Measurements from ENCODE around the gene NTRK3. TPM values are rescaled to one million over a fixed set of nuclear protein-coding genes. Genes with fewer than 3 reads are reported as not detected.
A peak's percentile ranks its signal among the peaks of the same experiment; 100 is the strongest.

NTRK3 gene
- total and polyA plus RNA-seq, 3 donors from 2014 or later = 10.7 to 40.6 (median 24.6) TPM

- intact Hi-C loops (cut with DNase I; ENCODE audit: low total_unique reads) = no loop called here
- Histone ChIP-seq H3K36me3 (ENCODE audit: low read depth, missing control alignments) (no peaks in the 10 kb centered on the region), H3K9me3 (no peaks in the 10 kb centered on the region), H3K27ac (no peak overlapping the region), H3K4me3 (no peak overlapping the region), H3K27me3 (no peaks in the 10 kb centered on the region), H3K4me1 (no peaks in the 10 kb centered on the region)
- TF ChIP-seq, protein P1, sequence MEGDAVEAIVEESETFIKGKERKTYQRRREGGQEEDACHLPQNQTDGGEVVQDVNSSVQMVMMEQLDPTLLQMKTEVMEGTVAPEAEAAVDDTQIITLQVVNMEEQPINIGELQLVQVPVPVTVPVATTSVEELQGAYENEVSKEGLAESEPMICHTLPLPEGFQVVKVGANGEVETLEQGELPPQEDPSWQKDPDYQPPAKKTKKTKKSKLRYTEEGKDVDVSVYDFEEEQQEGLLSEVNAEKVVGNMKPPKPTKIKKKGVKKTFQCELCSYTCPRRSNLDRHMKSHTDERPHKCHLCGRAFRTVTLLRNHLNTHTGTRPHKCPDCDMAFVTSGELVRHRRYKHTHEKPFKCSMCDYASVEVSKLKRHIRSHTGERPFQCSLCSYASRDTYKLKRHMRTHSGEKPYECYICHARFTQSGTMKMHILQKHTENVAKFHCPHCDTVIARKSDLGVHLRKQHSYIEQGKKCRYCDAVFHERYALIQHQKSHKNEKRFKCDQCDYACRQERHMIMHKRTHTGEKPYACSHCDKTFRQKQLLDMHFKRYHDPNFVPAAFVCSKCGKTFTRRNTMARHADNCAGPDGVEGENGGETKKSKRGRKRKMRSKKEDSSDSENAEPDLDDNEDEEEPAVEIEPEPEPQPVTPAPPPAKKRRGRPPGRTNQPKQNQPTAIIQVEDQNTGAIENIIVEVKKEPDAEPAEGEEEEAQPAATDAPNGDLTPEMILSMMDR (IDR thresholded peaks at IDR 0.05) = no peak
- no peak for TF ChIP-seq POLR2A (IDR thresholded peaks at IDR 0.05)
- 84 to 90% methylated on average over 11 of the region's 11 CpGs for WGBS, 2 donors
- DNase-seq = no peak
Observed at GRCh38 chr15:87959080-87959479, 297.5 kb downstream of the NTRK3 start.

DNA sequence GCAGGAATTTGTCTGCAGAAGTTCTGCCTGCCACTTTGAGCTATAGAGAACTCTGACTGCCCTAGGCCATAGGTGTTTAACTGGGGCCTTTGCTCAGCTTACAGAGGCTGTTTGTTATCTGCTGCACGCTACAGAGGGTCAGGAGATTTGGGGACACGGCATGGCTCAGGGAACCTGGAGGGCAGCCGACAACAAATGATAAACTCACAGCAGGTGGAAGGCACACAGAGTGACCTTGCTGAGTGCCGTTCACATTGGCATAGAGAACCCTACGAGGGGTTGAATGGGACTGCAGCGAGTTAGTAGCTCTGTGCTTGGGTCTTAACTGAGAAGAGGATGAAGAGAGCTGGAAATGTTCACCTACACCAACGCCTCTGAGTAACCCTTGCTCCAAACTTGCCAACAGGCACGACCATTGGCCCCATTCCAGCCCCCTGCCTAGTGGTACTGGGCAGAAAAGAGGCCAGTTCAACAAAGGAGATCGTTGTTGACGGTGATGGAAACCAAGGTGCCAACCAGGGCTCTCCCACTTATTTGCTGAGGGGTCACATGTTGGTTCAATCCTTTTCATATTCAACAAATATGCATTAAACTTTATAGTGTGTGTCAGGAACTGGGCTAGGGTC, 301.1 kb downstream of the NTRK3 start:
- DNase-seq = no peak
- no peaks in the 10 kb centered on the region for H3K4me1 ChIP-seq
- intact Hi-C loops (cut with DNase I; ENCODE audit: low total_unique reads) = no loop called here
- WGBS, 2 donors = 92 to 93% methylated on average over 9 to 10 of the region's 10 CpGs
- H3K27ac ChIP-seq = no peak overlapping the region
- no peaks in the 10 kb centered on the region for H3K27me3 ChIP-seq
- no peaks in the 10 kb centered on the region for H3K36me3 ChIP-seq (ENCODE audit: low read depth, missing control alignments)
- H3K4me3 ChIP-seq = no peak overlapping the region
- TF ChIP-seq, protein P1 (IDR thresholded peaks at IDR 0.05) = no peak
- TF ChIP-seq POLR2A (IDR thresholded peaks at IDR 0.05) = no peak
- no peaks in the 10 kb centered on the region for H3K9me3 ChIP-seq

DNA sequence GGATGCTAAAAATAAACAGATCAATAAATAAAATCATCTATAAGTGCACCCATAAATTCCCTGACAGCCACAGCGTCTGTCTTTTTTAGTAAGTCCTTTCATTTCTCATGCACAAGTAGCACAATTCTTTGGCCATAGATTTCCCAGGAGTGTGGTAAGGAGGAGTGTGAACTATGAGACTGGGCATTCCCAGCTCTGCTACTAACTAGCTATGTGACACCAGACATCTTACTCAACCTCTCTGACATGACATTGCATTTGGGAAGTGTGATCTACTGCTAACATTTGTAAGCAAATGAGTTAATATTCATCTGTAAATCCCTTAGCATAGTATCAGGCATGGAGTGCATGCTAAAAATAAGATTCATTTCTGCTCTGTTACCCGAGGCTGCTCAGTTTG, 301.7 kb downstream of the NTRK3 start:
- intact Hi-C loops (cut with DNase I; ENCODE audit: low total_unique reads) = no loop called here
- Histone ChIP-seq H3K36me3 (ENCODE audit: low read depth, missing control alignments) (no peaks in the 10 kb centered on the region), H3K9me3 (no peaks in the 10 kb centered on the region), H3K27ac (no peak overlapping the region), H3K27me3 (no peaks in the 10 kb centered on the region), H3K4me3 (no peak overlapping the region), H3K4me1 (peaks cover 4% of the 10 kb centered on the region)
- no peak for DNase-seq
- TF ChIP-seq, protein P1 (IDR thresholded peaks at IDR 0.05) = no peak
- TF ChIP-seq POLR2A (IDR thresholded peaks at IDR 0.05) = no peak
- 81 to 82% methylated on average over 2 of the region's 2 CpGs for WGBS, 2 donors

DNA sequence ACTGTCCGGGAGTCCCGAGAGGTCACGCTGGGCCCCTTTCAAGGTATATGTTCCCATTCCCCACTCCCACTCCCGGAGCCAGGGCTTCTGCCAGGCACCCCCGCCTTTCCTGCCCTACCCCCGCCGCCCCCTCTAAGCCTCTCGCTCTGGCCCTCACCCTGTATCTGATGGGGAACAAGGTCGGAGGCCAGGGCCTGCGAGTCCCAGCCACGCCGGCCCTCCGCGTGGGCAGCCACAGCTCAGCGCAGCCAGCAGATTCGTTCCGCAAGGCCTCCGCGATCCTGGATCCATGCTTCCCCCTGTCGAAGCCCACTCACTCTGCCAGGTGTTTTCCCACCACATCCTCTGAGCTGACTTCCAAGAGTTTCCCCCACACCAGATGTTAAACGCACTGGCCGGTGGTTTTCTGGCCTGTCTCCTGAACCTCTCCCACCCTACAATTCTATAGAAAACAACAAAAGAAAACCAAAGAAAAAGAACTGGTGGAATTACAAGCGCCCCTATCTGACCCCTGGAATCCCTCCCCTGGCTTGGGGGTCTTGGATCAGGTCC, 303.7 kb downstream of the NTRK3 start:
- intact Hi-C loops (cut with DNase I; ENCODE audit: low total_unique reads) = no loop called here
- H3K4me3 ChIP-seq = peak overlapping the region in 1 of 2 donors; percentile 21

More for the DNA sequence above, 303.7 kb downstream of the NTRK3 start:
- TF ChIP-seq POLR2A (IDR thresholded peaks at IDR 0.05) = no peak
- TF ChIP-seq, protein P1 (IDR thresholded peaks at IDR 0.05) = no peak
- Histone ChIP-seq H3K27me3 (no peaks in the 10 kb centered on the region), H3K9me3 (no peaks in the 10 kb centered on the region), H3K4me1 (peaks cover 12% of the 10 kb centered on the region), H3K27ac (no peak overlapping the region), H3K36me3 (ENCODE audit: low read depth, missing control alignments) (no peaks in the 10 kb centered on the region)
- no peak for DNase-seq
- WGBS, 2 donors = 68 to 76% methylated on average over 21 to 23 of the region's 23 CpGs

All from testis (tissue), 3 donors.